Measurements from ENCODE around the gene MMAB. TPM values are rescaled to one million over a fixed set of nuclear protein-coding genes. Genes with fewer than 3 reads are reported as not detected.

The MMAB gene
- total RNA-seq, 2 donors from 2014 or later: 23.1 to 79.2 TPM

DNA sequence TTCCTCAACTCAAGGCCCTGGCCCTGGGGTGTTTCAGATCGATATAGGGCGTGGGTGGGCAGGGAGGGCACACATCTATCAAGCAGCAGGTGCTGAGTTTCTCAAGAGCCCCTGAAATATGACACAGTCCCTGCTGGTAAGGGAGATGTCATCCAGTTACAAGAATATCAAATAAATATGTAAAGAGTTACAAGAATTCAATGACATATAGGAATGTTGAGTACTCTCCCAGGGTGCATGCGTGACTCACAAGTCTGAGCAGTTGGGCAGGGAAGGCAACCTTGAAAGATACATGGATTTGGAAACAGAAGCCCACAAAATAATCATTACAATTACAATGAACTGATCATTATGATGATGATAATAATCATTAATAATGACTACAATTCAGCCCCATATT lies 35.5 kb upstream of the MMAB start:
- Histone ChIP-seq H3K27ac (no peak overlapping the region), H3K36me3 (no peaks in the 10 kb centered on the region), H3K4me3 (no peak overlapping the region), H3K9me3 (no peaks in the 10 kb centered on the region), H3K27me3 (replicated peaks; ENCODE audit: insufficient read depth) (no peaks in the 10 kb centered on the region), H3K4me1 (replicated peaks) (no peaks in the 10 kb centered on the region)
- DNase-seq (ENCODE audit: low spot score): no peak
- WGBS: 95% methylated on average over 3 of the region's 3 CpGs
- intact Hi-C loops (cut with DNase I): no loop called here
- TF ChIP-seq, protein P1, sequence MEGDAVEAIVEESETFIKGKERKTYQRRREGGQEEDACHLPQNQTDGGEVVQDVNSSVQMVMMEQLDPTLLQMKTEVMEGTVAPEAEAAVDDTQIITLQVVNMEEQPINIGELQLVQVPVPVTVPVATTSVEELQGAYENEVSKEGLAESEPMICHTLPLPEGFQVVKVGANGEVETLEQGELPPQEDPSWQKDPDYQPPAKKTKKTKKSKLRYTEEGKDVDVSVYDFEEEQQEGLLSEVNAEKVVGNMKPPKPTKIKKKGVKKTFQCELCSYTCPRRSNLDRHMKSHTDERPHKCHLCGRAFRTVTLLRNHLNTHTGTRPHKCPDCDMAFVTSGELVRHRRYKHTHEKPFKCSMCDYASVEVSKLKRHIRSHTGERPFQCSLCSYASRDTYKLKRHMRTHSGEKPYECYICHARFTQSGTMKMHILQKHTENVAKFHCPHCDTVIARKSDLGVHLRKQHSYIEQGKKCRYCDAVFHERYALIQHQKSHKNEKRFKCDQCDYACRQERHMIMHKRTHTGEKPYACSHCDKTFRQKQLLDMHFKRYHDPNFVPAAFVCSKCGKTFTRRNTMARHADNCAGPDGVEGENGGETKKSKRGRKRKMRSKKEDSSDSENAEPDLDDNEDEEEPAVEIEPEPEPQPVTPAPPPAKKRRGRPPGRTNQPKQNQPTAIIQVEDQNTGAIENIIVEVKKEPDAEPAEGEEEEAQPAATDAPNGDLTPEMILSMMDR (IDR thresholded peaks at IDR 0.05): no peak
- TF ChIP-seq POLR2AphosphoS5 (IDR thresholded peaks at IDR 0.05) (no peak), POLR2A (IDR thresholded peaks at IDR 0.05) (no peak)

DNA sequence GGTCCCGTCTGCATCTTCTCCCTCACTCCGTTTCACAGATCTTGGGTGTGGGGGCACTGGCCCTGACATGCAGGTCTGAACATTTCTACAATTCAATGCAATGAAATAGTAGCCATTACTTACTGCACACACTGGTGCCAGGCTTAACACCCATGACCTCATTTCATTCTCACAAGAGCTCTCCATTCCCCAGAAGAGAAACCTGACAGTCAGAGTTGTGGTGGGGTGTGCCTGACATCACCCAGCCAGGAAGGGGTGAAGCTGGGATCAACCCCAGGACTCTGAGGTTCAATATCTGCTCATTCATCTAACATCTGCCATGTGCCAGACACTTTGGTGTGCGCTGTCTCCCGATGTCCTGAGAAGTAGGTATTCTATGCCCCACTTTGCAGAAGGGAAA lies 35.0 kb upstream of the MMAB start:
- H3K27me3 ChIP-seq (replicated peaks; ENCODE audit: insufficient read depth): no peaks in the 10 kb centered on the region
- DNase-seq (ENCODE audit: low spot score): no peak
- H3K27ac ChIP-seq: no peak overlapping the region
- WGBS: 84% methylated on average over 4 of the region's 4 CpGs
- no peaks in the 10 kb centered on the region for H3K36me3 ChIP-seq
- no peak overlapping the region for H3K4me3 ChIP-seq
- H3K9me3 ChIP-seq: no peaks in the 10 kb centered on the region
- TF ChIP-seq POLR2A (IDR thresholded peaks at IDR 0.05): no peak
- TF ChIP-seq POLR2AphosphoS5 (IDR thresholded peaks at IDR 0.05): no peak
- TF ChIP-seq, protein P1 (IDR thresholded peaks at IDR 0.05): no peak
- no peaks in the 10 kb centered on the region for H3K4me1 ChIP-seq (replicated peaks)
- intact Hi-C loops (cut with DNase I): no loop called here

DNA sequence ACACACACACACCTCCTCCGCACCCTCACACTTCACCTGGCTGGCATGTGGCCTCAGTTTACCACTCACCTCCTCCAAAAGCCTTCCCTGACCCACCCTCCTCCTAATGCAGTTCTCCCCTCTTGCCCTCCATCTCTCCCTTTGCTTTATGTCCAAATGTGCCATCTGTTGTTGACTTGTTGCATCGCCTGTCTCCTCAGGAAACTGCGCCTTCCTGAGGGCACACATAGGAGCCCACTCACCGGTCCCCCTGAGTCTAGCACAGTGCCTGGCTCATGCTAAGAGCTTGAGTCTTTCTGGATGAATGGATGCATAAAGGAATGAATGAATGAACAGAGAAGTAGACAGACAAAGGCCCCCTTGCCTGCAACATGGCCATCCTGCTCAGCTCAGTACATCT lies 34.3 kb upstream of the MMAB start:
- no peaks in the 10 kb centered on the region for H3K27me3 ChIP-seq (replicated peaks; ENCODE audit: insufficient read depth)
- DNase-seq (ENCODE audit: low spot score): no peak
- TF ChIP-seq, protein P1 (IDR thresholded peaks at IDR 0.05): no peak
- TF ChIP-seq POLR2AphosphoS5 (IDR thresholded peaks at IDR 0.05): no peak
- no peak for TF ChIP-seq POLR2A (IDR thresholded peaks at IDR 0.05)
- H3K9me3 ChIP-seq: no peaks in the 10 kb centered on the region
- no peak overlapping the region for H3K27ac ChIP-seq
- intact Hi-C loops (cut with DNase I): no loop called here
- no peaks in the 10 kb centered on the region for H3K4me1 ChIP-seq (replicated peaks)
- no peak overlapping the region for H3K4me3 ChIP-seq
- no peaks in the 10 kb centered on the region for H3K36me3 ChIP-seq
- WGBS: 93% methylated on average over 4 of the region's 4 CpGs

- no peak overlapping the region for H3K27ac ChIP-seq
- H3K9me3 ChIP-seq: no peaks in the 10 kb centered on the region
- DNase-seq (ENCODE audit: low spot score): no peak
- H3K27me3 ChIP-seq (replicated peaks; ENCODE audit: insufficient read depth): no peaks in the 10 kb centered on the region
- intact Hi-C loops (cut with DNase I): no loop called here
- H3K4me1 ChIP-seq (replicated peaks): no peaks in the 10 kb centered on the region
- H3K36me3 ChIP-seq: no peaks in the 10 kb centered on the region
- H3K4me3 ChIP-seq: no peak overlapping the region
- 23% methylated on average over 30 of the region's 30 CpGs for WGBS
- TF ChIP-seq POLR2AphosphoS5 (IDR thresholded peaks at IDR 0.05) (no peak), POLR2A (IDR thresholded peaks at IDR 0.05) (no peak)
- TF ChIP-seq, protein P1 (IDR thresholded peaks at IDR 0.05): no peak
Measured at GRCh38 chr12:109606320-109607028, 33.2 kb upstream of the MMAB start.

DNA sequence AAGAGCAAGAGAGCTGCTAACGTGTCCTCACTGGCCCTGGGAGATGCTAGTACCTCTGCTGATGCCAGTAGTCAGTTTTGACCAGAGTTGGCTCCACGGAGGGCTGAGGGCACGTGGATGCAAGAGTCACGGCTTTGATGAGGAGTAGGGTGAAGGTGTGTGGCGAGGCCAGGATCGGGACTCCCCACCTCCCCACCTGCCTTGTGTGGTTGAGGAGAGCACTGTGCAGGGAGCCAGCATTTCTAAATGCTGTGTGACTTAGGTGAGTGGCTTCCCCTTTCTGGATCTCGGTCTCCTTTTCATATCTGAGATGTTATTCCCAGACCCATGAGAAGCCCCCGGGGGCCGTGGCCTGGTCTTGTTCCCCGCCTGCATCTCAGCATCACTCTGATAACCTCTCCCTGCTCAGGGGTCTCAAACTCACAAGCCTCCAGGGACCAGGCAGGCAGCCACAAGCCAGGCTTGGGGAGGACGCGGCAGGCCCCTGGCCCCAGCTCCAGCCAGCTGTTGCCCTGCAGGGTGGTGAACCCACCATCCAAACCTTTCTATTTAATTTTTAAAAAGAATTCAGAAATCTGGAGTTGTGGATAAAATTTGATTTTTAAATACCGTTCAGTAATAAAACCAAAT lies 32.4 kb upstream of the MMAB start:
- 90% methylated on average over 12 of the region's 13 CpGs for WGBS
- intact Hi-C loops (cut with DNase I): no loop called here
- no peaks in the 10 kb centered on the region for H3K9me3 ChIP-seq
- no peak overlapping the region for H3K4me3 ChIP-seq
- H3K4me1 ChIP-seq (replicated peaks): no peaks in the 10 kb centered on the region
- no peaks in the 10 kb centered on the region for H3K36me3 ChIP-seq
- H3K27ac ChIP-seq: no peak overlapping the region
- DNase-seq (ENCODE audit: low spot score): no peak
- H3K27me3 ChIP-seq (replicated peaks; ENCODE audit: insufficient read depth): no peaks in the 10 kb centered on the region
- no peak for TF ChIP-seq POLR2AphosphoS5 (IDR thresholded peaks at IDR 0.05)
- TF ChIP-seq POLR2A (IDR thresholded peaks at IDR 0.05): no peak
- TF ChIP-seq, protein P1 (IDR thresholded peaks at IDR 0.05): no peak
